ENCODE data around the gene TRIM2.

Gene TRIM2

DNA sequence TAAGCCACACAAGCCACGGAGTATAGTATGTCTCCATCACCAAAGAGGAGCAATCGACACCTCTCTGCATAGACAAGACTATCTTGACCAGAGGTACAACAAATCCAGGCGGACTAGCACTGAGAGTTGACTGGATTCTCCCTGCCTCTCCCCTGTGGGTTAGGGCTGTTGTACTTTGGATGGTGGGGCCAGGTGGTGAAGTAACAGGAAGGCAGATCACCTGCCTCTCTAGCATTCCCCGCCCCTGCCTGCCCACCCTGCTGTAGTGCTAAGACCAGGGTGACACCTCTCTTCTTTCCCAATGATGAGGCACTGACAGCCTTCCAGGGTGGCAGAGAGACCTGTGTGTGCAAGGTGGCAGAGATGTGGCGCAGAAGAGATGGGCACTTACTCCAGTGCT is 47.5 kb upstream of the TRIM2 start:
- no peak for DNase-seq (ENCODE audit: low read depth in 1 of 2, low spot score in 1 of 2)
- no peak overlapping the region for H3K27ac ChIP-seq (replicated peaks)
- H3K4me3 ChIP-seq (replicated peaks; ENCODE audit: insufficient read depth, low read length): no peak overlapping the region
- H3K27me3 ChIP-seq (ENCODE audit: insufficient read depth, poor library complexity, severe bottlenecking): no peaks in the 10 kb centered on the region
- no peak for TF ChIP-seq POLR2AphosphoS5 (IDR thresholded peaks at IDR 0.05; ENCODE audit: low read depth)
- TF ChIP-seq CTCF (IDR thresholded peaks at IDR 0.05; ENCODE audit: insufficient read depth, low read length): no peak
- no peak for TF ChIP-seq SPI1 (IDR thresholded peaks at IDR 0.05; ENCODE audit: borderline replicate concordance, low read depth)
- TF ChIP-seq, protein P1, sequence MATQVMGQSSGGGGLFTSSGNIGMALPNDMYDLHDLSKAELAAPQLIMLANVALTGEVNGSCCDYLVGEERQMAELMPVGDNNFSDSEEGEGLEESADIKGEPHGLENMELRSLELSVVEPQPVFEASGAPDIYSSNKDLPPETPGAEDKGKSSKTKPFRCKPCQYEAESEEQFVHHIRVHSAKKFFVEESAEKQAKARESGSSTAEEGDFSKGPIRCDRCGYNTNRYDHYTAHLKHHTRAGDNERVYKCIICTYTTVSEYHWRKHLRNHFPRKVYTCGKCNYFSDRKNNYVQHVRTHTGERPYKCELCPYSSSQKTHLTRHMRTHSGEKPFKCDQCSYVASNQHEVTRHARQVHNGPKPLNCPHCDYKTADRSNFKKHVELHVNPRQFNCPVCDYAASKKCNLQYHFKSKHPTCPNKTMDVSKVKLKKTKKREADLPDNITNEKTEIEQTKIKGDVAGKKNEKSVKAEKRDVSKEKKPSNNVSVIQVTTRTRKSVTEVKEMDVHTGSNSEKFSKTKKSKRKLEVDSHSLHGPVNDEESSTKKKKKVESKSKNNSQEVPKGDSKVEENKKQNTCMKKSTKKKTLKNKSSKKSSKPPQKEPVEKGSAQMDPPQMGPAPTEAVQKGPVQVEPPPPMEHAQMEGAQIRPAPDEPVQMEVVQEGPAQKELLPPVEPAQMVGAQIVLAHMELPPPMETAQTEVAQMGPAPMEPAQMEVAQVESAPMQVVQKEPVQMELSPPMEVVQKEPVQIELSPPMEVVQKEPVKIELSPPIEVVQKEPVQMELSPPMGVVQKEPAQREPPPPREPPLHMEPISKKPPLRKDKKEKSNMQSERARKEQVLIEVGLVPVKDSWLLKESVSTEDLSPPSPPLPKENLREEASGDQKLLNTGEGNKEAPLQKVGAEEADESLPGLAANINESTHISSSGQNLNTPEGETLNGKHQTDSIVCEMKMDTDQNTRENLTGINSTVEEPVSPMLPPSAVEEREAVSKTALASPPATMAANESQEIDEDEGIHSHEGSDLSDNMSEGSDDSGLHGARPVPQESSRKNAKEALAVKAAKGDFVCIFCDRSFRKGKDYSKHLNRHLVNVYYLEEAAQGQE (IDR thresholded peaks at IDR 0.05; ENCODE audit: insufficient replicate concordance, low read depth): no peak
- TF ChIP-seq GABPA (IDR thresholded peaks at IDR 0.05; ENCODE audit: low read depth): no peak

DNA sequence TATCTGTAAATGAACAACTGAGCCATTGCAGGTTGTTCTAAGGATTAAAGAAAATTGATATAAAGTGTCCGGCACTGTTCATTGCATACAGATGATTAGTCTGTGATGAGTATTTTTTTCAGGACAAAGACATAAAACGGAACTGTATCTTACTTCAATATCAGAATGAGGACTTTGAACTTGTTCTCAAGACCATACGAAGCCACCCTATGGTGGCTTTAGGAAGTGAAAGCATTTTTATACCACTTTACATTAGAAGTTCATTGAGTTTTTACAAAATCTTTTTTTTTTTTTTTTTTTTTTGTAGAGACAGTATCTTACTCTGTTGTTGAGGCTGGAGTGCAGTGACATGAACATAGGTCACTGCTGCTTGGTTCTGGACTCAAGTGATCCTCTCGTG is 45.2 kb upstream of the TRIM2 start:
- no peaks in the 10 kb centered on the region for H3K27me3 ChIP-seq (ENCODE audit: insufficient read depth, poor library complexity, severe bottlenecking)
- no peak overlapping the region for H3K4me3 ChIP-seq (replicated peaks; ENCODE audit: insufficient read depth, low read length)
- DNase-seq (ENCODE audit: low read depth in 1 of 2, low spot score in 1 of 2): no peak
- no peak for TF ChIP-seq SPI1 (IDR thresholded peaks at IDR 0.05; ENCODE audit: borderline replicate concordance, low read depth)
- H3K27ac ChIP-seq (replicated peaks): no peak overlapping the region

GRCh38 chr4:153159728-153160221 is 44.5 kb upstream of the TRIM2 start:
- Histone ChIP-seq H3K27ac (replicated peaks) (no peak overlapping the region), H3K27me3 (ENCODE audit: insufficient read depth, poor library complexity, severe bottlenecking) (no peaks in the 10 kb centered on the region), H3K4me3 (replicated peaks; ENCODE audit: insufficient read depth, low read length) (no peak overlapping the region)
- TF ChIP-seq CTCF (IDR thresholded peaks at IDR 0.05; ENCODE audit: insufficient read depth, low read length) (no peak), POLR2AphosphoS5 (IDR thresholded peaks at IDR 0.05; ENCODE audit: low read depth) (no peak), SPI1 (IDR thresholded peaks at IDR 0.05; ENCODE audit: borderline replicate concordance, low read depth) (no peak), GABPA (IDR thresholded peaks at IDR 0.05; ENCODE audit: low read depth) (no peak)
- TF ChIP-seq, protein P1 (IDR thresholded peaks at IDR 0.05; ENCODE audit: insufficient replicate concordance, low read depth): no peak
- no peak for DNase-seq (ENCODE audit: low read depth in 1 of 2, low spot score in 1 of 2)

GRCh38 chr4:153160821-153161220 is 43.4 kb upstream of the TRIM2 start:
- no peak overlapping the region for H3K4me3 ChIP-seq (replicated peaks; ENCODE audit: insufficient read depth, low read length)
- no peak for DNase-seq (ENCODE audit: low read depth in 1 of 2, low spot score in 1 of 2)
- H3K27ac ChIP-seq (replicated peaks): no peak overlapping the region
- TF ChIP-seq POLR2AphosphoS5 (IDR thresholded peaks at IDR 0.05; ENCODE audit: low read depth): no peak
- no peak for TF ChIP-seq CTCF (IDR thresholded peaks at IDR 0.05; ENCODE audit: insufficient read depth, low read length)
- no peak for TF ChIP-seq SPI1 (IDR thresholded peaks at IDR 0.05; ENCODE audit: borderline replicate concordance, low read depth)
- no peak for TF ChIP-seq GABPA (IDR thresholded peaks at IDR 0.05; ENCODE audit: low read depth)
- TF ChIP-seq, protein P1 (IDR thresholded peaks at IDR 0.05; ENCODE audit: insufficient replicate concordance, low read depth): no peak
- H3K27me3 ChIP-seq (ENCODE audit: insufficient read depth, poor library complexity, severe bottlenecking): no peaks in the 10 kb centered on the region

Measured in HL-60 (cell line).